ENCODE measurements around the gene FANCE.

FANCE gene

DNA sequence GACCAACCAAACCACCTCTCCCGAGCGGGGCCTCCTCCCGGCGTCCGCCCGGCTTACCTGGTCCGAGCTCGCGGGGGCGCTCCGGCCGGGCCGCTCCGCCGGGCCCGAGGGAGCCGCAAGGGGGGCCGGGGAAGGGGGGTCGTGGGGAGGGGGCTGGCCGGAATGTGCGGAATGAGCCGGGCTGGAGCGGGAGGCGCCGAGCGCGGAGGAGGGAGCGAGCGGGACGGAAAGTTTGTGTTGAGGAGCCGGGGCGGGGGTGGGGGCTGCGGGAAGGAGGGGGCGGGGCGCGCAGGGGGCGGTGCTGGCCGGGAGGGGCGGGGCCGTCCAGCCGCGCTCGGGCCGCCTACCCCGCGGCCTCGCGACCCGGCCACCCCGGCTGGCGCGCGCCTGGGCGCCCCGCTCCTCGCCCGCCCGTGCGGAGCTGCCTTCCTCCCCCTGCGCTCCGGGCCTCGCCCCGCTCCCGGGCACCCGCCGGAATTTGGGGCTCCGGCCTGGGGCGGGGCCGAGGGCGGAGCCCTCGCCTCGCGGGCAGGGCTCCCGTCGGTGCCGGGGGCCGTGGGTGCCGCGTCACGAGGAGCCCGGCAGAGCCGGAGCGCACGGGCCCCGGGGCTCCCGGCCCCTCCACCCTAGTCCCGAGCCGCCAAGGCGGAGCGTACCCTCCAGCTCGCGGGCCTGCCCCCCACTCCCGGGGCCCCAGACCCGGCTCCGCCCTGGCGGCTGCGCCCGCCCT, 44.9 kb downstream of the FANCE start, which contains the start of gene TEAD3:
Gene TEAD3 (minus strand): TSS at position 239 of the 730 bp plus-strand sequence.
- Histone ChIP-seq H3K27me3 (ENCODE audit: control insufficient read depth, insufficient read depth, low read length) (no peaks in the 10 kb centered on the region), H3K9me3 (replicated peaks; ENCODE audit: low read length) (no peaks in the 10 kb centered on the region), H3K36me3 (ENCODE audit: insufficient read depth, low read length) (peaks cover 5% of the 10 kb centered on the region), H3K4me1 (ENCODE audit: control insufficient read depth, insufficient read depth, low read length) (peaks cover 66% of the 10 kb centered on the region), H3K9ac (ENCODE audit: low read depth, low read length) (peak within 1 kb of the TSS; percentile 99), H3K4me2 (ENCODE audit: low read length) (peak within 1 kb of the TSS; percentile 97), H3K4me3 (ENCODE audit: low read length) (peak within 1 kb of the TSS; percentile 79)

DNA sequence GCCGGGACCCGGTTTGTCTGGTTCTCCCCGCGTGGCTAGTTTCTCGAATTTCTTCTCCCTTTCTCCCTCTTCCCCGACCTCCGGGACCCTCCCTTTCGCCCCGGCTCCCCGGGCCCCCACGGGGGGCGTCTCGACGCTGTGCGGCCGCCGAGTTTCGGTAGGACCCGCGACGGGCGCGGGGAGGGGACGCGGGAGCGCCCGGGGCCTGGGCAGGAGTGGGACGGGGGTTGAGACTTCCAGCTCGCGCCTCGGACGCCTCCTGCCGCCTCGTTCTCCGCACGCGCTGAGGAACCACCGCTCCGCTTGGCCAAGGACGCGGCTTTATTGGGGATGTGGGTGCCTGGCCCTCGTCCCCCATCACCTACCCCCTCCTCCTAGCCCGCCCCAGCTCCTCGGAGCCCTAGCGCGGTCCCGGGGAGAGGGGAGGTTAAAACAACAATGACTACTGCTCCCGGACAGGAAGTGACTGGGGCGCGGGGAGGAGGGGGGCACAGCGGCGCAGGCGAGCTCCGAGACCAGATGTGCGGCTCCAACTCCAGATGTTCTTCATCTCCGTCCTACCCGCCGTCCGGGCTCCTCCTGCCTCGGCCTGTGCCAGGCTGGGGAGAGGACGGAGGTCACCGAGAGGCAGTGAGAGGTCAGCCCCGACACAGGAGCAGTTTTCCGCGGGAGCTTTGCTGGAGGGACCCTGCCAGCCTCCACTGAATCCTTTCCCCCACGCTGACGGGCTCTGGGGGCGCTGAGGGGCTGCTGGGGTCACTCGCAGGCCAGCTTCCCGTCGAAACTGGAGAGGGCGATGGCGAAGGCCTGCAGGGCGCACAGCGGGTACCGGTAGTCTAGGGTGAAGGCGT, 45.7 kb downstream of the FANCE start:
- peak overlapping the region; percentile 99 for H3K9ac ChIP-seq (ENCODE audit: low read depth, low read length)

DNA sequence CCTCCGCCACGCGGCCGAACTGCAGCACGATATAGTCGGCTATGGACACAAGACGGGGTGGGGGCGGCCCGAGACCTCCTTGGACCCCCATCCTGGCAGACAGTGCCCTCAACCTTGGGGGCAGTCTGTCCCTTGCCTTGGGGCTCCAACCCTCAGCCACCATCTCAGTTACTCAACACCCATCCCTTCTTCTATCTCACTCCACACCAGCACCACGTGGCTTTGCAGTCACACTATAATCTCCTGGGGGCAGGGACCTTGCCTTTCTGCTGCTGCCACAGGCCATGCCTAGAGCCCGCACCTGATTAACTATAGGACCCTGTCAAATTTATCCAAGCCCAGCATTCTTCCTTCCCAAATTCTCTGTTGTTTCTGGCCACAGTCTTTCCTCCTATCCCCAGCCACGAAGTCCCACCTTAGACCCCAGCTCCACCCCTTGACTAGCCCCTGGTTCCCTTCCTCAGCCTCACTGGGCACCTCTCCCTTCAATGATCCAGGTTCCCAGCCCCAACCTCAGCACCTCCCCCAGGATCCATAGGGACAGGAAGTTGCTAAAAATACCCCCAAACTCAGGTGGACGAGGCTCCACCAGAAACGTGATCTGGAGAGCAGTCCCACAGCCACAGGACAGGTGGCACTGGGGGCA, 46.4 kb downstream of the FANCE start:
- peaks cover 5% of the 10 kb centered on the region for H3K27me3 ChIP-seq (ENCODE audit: control insufficient read depth, insufficient read depth, low read length)
- H3K36me3 ChIP-seq (ENCODE audit: insufficient read depth, low read length): peaks cover 1% of the 10 kb centered on the region
- peak overlapping the region; percentile 79 for H3K4me3 ChIP-seq (ENCODE audit: low read length)
- H3K9me3 ChIP-seq (replicated peaks; ENCODE audit: low read length): no peaks in the 10 kb centered on the region
- H3K9ac ChIP-seq (ENCODE audit: low read depth, low read length): peak overlapping the region; percentile 99
- H3K4me2 ChIP-seq (ENCODE audit: low read length): peak overlapping the region; percentile 94
- peaks cover 53% of the 10 kb centered on the region for H3K4me1 ChIP-seq (ENCODE audit: control insufficient read depth, insufficient read depth, low read length)

More for the DNA sequence above, 45.7 kb downstream of the FANCE start:
- H3K36me3 ChIP-seq (ENCODE audit: insufficient read depth, low read length): peaks cover 5% of the 10 kb centered on the region
- H3K4me3 ChIP-seq (ENCODE audit: low read length): peak overlapping the region; percentile 79
- H3K4me2 ChIP-seq (ENCODE audit: low read length): peak overlapping the region; percentile 94
- H3K9me3 ChIP-seq (replicated peaks; ENCODE audit: low read length): no peaks in the 10 kb centered on the region
- H3K4me1 ChIP-seq (ENCODE audit: control insufficient read depth, insufficient read depth, low read length): peaks cover 58% of the 10 kb centered on the region
- H3K27me3 ChIP-seq (ENCODE audit: control insufficient read depth, insufficient read depth, low read length): no peaks in the 10 kb centered on the region

DNA sequence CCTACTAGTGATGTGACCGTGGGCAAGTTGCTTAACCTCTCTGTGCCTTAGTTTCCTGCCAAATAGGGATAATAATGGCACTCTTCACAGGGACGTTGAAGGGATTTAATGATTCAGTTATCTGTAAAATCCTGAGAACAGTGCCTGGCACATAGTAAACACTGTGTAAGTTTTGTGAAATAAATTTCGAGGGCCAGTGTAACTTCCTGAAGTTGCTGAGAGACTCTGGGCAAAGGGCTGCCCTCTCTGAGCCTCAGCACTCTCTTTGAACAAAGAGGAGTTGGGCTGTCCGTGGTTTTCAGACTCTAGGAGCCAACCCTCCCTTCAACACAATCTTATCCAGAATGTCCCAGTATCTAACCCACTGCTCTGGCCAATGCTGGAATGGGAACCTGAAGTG, 47.2 kb downstream of the FANCE start:
- Histone ChIP-seq H3K4me3 (ENCODE audit: low read length) (no peak overlapping the region), H3K9ac (ENCODE audit: low read depth, low read length) (no peak overlapping the region), H3K9me3 (replicated peaks; ENCODE audit: low read length) (no peaks in the 10 kb centered on the region), H3K27me3 (ENCODE audit: control insufficient read depth, insufficient read depth, low read length) (peaks cover 8% of the 10 kb centered on the region), H3K36me3 (ENCODE audit: insufficient read depth, low read length) (no peaks in the 10 kb centered on the region), H3K4me1 (ENCODE audit: control insufficient read depth, insufficient read depth, low read length) (peaks cover 45% of the 10 kb centered on the region), H3K4me2 (ENCODE audit: low read length) (no peak overlapping the region)

DNA sequence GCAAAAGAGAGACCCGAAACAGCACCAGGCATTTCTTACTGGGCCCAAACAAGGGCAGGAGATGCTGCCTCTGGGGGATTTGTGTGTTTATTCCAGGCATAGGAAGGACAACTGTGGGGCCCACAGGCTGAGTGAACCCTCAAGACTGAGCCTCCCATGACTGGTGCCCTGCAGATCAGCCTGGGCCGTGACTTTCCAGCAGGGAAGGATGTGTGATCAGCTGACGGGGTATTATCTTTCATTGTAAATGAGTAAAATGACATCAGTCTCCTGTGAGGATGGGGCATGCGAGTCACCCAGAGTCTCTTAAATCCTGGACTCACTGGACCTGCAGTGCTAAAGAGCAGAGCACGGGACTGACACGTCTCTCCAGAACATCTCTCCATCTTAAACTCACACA, 48.6 kb downstream of the FANCE start:
- Histone ChIP-seq H3K9me3 (replicated peaks; ENCODE audit: low read length) (no peaks in the 10 kb centered on the region), H3K4me1 (ENCODE audit: control insufficient read depth, insufficient read depth, low read length) (peaks cover 31% of the 10 kb centered on the region), H3K36me3 (ENCODE audit: insufficient read depth, low read length) (no peaks in the 10 kb centered on the region), H3K27me3 (ENCODE audit: control insufficient read depth, insufficient read depth, low read length) (peaks cover 8% of the 10 kb centered on the region), H3K4me2 (ENCODE audit: low read length) (peak overlapping the region; percentile 11), H3K4me3 (ENCODE audit: low read length) (no peak overlapping the region), H3K9ac (ENCODE audit: low read depth, low read length) (no peak overlapping the region)

DNA sequence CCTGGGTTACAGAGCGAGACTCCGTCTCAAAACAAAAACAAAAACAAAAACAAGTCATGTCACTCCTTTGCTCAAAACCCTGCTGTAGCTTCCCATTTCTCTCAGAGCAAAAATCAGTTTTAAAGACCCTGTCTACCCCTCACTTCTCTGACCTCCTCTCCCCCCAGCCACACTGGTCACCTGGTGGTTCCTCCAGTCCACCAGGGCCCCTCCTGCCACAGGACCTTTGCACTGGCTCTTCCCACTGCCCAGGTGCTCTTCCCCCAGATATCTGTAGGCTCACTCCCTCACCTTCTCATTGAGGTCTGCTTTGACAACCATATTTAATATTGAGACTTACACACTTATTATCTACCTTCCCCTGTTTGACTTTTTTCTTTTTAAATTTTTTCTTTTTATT, 49.6 kb downstream of the FANCE start:
- no peak overlapping the region for H3K4me3 ChIP-seq (ENCODE audit: low read length)
- no peak overlapping the region for H3K4me2 ChIP-seq (ENCODE audit: low read length)
- no peaks in the 10 kb centered on the region for H3K9me3 ChIP-seq (replicated peaks; ENCODE audit: low read length)
- H3K9ac ChIP-seq (ENCODE audit: low read depth, low read length): no peak overlapping the region
- no peaks in the 10 kb centered on the region for H3K36me3 ChIP-seq (ENCODE audit: insufficient read depth, low read length)
- H3K27me3 ChIP-seq (ENCODE audit: control insufficient read depth, insufficient read depth, low read length): peaks cover 17% of the 10 kb centered on the region
- peaks cover 30% of the 10 kb centered on the region for H3K4me1 ChIP-seq (ENCODE audit: control insufficient read depth, insufficient read depth, low read length)

DNA sequence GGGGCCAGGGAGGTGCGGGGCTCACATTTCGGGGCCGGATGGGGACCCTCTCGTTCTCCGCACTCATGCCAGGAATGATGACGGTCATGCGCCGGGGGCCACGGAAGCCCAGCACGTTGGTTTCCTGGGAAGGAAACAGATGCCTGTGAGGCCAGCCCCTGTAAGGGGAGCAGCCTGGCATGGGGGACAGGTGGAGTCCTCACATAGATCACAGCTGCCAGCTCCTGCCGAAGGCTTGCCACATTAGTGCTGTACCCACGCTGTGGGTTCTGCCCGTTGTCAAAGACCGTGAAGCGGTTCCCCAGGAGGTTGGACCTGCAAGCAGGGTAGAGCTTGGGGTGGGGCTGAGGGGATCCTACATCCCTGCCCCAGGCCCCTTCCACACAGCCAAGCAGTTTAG, 51.4 kb downstream of the FANCE start:
- Histone ChIP-seq H3K36me3 (ENCODE audit: insufficient read depth, low read length) (no peaks in the 10 kb centered on the region), H3K4me1 (ENCODE audit: control insufficient read depth, insufficient read depth, low read length) (peaks cover 22% of the 10 kb centered on the region), H3K27me3 (ENCODE audit: control insufficient read depth, insufficient read depth, low read length) (peaks cover 17% of the 10 kb centered on the region), H3K9ac (ENCODE audit: low read depth, low read length) (no peak overlapping the region), H3K9me3 (replicated peaks; ENCODE audit: low read length) (no peaks in the 10 kb centered on the region), H3K4me3 (ENCODE audit: low read length) (no peak overlapping the region), H3K4me2 (ENCODE audit: low read length) (no peak overlapping the region)

DNA sequence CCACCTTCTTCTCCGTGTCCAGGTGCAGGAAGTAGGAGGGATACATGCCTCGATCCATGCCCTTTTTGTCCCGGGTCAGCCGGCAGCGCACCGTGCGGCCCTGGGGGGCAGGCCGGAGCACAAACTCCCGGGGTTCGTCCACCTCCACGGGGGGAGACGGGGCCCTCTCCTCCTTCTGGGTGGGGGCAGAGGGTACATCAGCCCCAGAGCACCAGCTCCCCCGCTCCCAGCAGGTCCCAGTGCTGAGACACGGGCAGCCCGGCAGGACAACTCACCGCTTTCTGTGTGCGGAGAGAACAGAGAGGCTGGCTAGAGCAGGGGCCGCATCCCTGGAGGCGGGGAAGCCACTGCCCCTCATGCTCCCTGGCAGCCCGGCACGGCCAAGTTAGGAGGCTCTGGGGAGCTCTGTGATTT, 53.9 kb downstream of the FANCE start:
- peaks cover 38% of the 10 kb centered on the region for H3K27me3 ChIP-seq (ENCODE audit: control insufficient read depth, insufficient read depth, low read length)
- peaks cover 8% of the 10 kb centered on the region for H3K4me1 ChIP-seq (ENCODE audit: control insufficient read depth, insufficient read depth, low read length)
- H3K36me3 ChIP-seq (ENCODE audit: insufficient read depth, low read length): no peaks in the 10 kb centered on the region
- H3K4me3 ChIP-seq (ENCODE audit: low read length): no peak overlapping the region
- no peaks in the 10 kb centered on the region for H3K9me3 ChIP-seq (replicated peaks; ENCODE audit: low read length)
- H3K9ac ChIP-seq (ENCODE audit: low read depth, low read length): no peak overlapping the region
- H3K4me2 ChIP-seq (ENCODE audit: low read length): no peak overlapping the region

DNA sequence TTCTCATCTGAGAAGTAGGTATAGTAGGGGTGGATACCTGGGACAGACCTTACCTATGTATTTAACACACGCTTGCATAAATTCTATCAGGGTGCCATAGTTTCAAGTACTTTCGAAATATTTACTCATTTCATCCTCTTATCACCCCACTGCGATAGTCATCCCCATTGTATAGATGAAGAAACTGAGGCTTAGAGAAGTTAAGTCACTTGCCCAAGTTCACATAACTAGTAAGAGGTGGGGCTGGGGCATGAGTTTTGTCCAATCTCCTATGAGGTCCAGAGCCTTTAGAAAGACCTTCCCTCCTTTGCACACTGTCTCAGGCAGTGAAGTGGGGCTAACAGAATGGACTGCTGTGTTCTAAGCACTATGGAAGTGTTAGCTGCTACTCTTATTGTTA, 54.4 kb downstream of the FANCE start:
- Histone ChIP-seq H3K36me3 (ENCODE audit: insufficient read depth, low read length) (no peaks in the 10 kb centered on the region), H3K4me1 (ENCODE audit: control insufficient read depth, insufficient read depth, low read length) (peaks cover 6% of the 10 kb centered on the region), H3K4me3 (ENCODE audit: low read length) (no peak overlapping the region), H3K27me3 (ENCODE audit: control insufficient read depth, insufficient read depth, low read length) (peaks cover 44% of the 10 kb centered on the region), H3K9ac (ENCODE audit: low read depth, low read length) (no peak overlapping the region), H3K4me2 (ENCODE audit: low read length) (no peak overlapping the region), H3K9me3 (replicated peaks; ENCODE audit: low read length) (no peaks in the 10 kb centered on the region)

DNA sequence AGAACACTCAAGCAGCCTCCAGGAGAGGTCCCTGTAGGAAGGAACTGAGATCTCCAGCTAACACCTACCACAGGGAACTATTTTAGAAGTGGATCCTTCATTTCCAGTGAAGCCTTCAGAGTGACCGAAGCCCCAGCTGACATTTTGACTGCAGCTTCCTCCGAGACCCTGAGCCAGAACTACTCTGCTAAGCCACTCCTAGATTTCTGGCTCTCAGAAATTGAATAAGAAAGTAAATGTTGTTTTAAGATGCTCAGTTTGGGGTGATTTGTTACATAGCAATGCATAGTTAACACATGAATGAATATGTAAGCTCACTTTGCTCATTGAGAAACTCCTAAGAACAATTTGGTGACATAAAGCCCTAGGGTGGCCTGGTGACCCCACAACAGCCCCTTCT, 55.1 kb downstream of the FANCE start:
- H3K36me3 ChIP-seq (ENCODE audit: insufficient read depth, low read length): no peaks in the 10 kb centered on the region
- H3K27me3 ChIP-seq (ENCODE audit: control insufficient read depth, insufficient read depth, low read length): peaks cover 45% of the 10 kb centered on the region
- no peaks in the 10 kb centered on the region for H3K9me3 ChIP-seq (replicated peaks; ENCODE audit: low read length)
- H3K4me3 ChIP-seq (ENCODE audit: low read length): no peak overlapping the region
- H3K4me2 ChIP-seq (ENCODE audit: low read length): no peak overlapping the region
- peaks cover 6% of the 10 kb centered on the region for H3K4me1 ChIP-seq (ENCODE audit: control insufficient read depth, insufficient read depth, low read length)
- H3K9ac ChIP-seq (ENCODE audit: low read depth, low read length): no peak overlapping the region

DNA sequence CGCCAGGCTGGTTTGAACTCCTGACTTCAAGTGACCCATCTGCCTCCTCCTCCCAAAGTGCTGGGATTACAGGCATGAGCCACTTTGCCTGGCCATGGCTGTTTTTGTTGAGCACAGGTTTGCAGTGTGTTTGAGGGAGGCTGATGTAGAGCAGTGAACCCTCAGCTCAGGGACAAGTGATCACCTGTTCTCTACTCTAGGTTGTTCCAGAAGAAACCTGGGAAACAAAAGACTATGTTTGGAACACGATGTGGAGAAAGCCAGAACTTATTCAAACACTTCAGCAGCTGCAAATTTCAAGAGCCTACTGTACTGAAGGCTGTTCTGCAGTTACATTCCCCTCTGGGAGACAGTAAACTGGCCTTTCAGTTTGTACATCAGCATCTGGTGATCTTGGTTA, 55.9 kb downstream of the FANCE start:
- H3K9ac ChIP-seq (ENCODE audit: low read depth, low read length): no peak overlapping the region
- no peaks in the 10 kb centered on the region for H3K9me3 ChIP-seq (replicated peaks; ENCODE audit: low read length)
- H3K4me1 ChIP-seq (ENCODE audit: control insufficient read depth, insufficient read depth, low read length): peaks cover 6% of the 10 kb centered on the region
- H3K27me3 ChIP-seq (ENCODE audit: control insufficient read depth, insufficient read depth, low read length): peaks cover 45% of the 10 kb centered on the region
- no peak overlapping the region for H3K4me2 ChIP-seq (ENCODE audit: low read length)
- no peaks in the 10 kb centered on the region for H3K36me3 ChIP-seq (ENCODE audit: insufficient read depth, low read length)
- no peak overlapping the region for H3K4me3 ChIP-seq (ENCODE audit: low read length)
